ENCODE results near the gene PNO1.

Gene PNO1

GRCh38 chr2:68126561-68126960 lies 31.1 kb upstream of the PNO1 start:
- H2AFZ ChIP-seq (ENCODE audit: low read length, unreplicated experiment): no peak overlapping the region
- H3K27ac ChIP-seq (ENCODE audit: low read depth, low read length): no peak overlapping the region
- H3K4me1 ChIP-seq (ENCODE audit: control insufficient read depth, insufficient read depth, low read length, unreplicated experiment): peaks cover 7% of the 10 kb centered on the region
- no peaks in the 10 kb centered on the region for H3K79me2 ChIP-seq (ENCODE audit: control insufficient read depth, insufficient read depth, low read length, unreplicated experiment)
- H3K4me3 ChIP-seq (ENCODE audit: low read depth, low read length): no peak overlapping the region
- H3K27me3 ChIP-seq (ENCODE audit: insufficient read depth, low read length): no peaks in the 10 kb centered on the region
- H3K36me3 ChIP-seq (ENCODE audit: insufficient read depth, low read length): no peaks in the 10 kb centered on the region

GRCh38 chr2:68127358-68128242 lies 30.1 kb upstream of the PNO1 start:
- Histone ChIP-seq H3K4me1 (ENCODE audit: control insufficient read depth, insufficient read depth, low read length, unreplicated experiment) (peaks cover 7% of the 10 kb centered on the region), H3K27ac (ENCODE audit: low read depth, low read length) (no peak overlapping the region), H2AFZ (ENCODE audit: low read length, unreplicated experiment) (no peak overlapping the region), H3K4me3 (ENCODE audit: low read depth, low read length) (no peak overlapping the region), H3K27me3 (ENCODE audit: insufficient read depth, low read length) (no peaks in the 10 kb centered on the region), H3K36me3 (ENCODE audit: insufficient read depth, low read length) (no peaks in the 10 kb centered on the region), H3K79me2 (ENCODE audit: control insufficient read depth, insufficient read depth, low read length, unreplicated experiment) (no peaks in the 10 kb centered on the region)

GRCh38 chr2:68134120-68134519 lies 23.6 kb upstream of the PNO1 start:
- no peak overlapping the region for H3K4me3 ChIP-seq (ENCODE audit: low read depth, low read length)
- no peaks in the 10 kb centered on the region for H3K79me2 ChIP-seq (ENCODE audit: control insufficient read depth, insufficient read depth, low read length, unreplicated experiment)
- H2AFZ ChIP-seq (ENCODE audit: low read length, unreplicated experiment): no peak overlapping the region
- no peaks in the 10 kb centered on the region; the same call in 1 of the 2 replicates for H3K36me3 ChIP-seq (ENCODE audit: insufficient read depth, low read length)
- H3K27ac ChIP-seq (ENCODE audit: low read depth, low read length): no peak overlapping the region
- no peaks in the 10 kb centered on the region for H3K4me1 ChIP-seq (ENCODE audit: control insufficient read depth, insufficient read depth, low read length, unreplicated experiment)
- H3K27me3 ChIP-seq (ENCODE audit: insufficient read depth, low read length): no peaks in the 10 kb centered on the region

GRCh38 chr2:68134554-68134953 lies 23.1 kb upstream of the PNO1 start:
- H3K79me2 ChIP-seq (ENCODE audit: control insufficient read depth, insufficient read depth, low read length, unreplicated experiment): no peaks in the 10 kb centered on the region
- H3K4me1 ChIP-seq (ENCODE audit: control insufficient read depth, insufficient read depth, low read length, unreplicated experiment): no peaks in the 10 kb centered on the region
- no peak overlapping the region for H2AFZ ChIP-seq (ENCODE audit: low read length, unreplicated experiment)
- no peaks in the 10 kb centered on the region for H3K27me3 ChIP-seq (ENCODE audit: insufficient read depth, low read length)
- no peak overlapping the region for H3K4me3 ChIP-seq (ENCODE audit: low read depth, low read length)
- H3K27ac ChIP-seq (ENCODE audit: low read depth, low read length): no peak overlapping the region
- H3K36me3 ChIP-seq (ENCODE audit: insufficient read depth, low read length): no peaks in the 10 kb centered on the region; the same call in 1 of the 2 replicates

GRCh38 chr2:68135448-68136320 lies 22.0 kb upstream of the PNO1 start:
- Histone ChIP-seq H3K4me1 (ENCODE audit: control insufficient read depth, insufficient read depth, low read length, unreplicated experiment) (no peaks in the 10 kb centered on the region), H3K4me3 (ENCODE audit: low read depth, low read length) (no peak overlapping the region), H3K36me3 (ENCODE audit: insufficient read depth, low read length) (peaks cover 7% of the 10 kb centered on the region; the same call in 1 of the 2 replicates), H3K79me2 (ENCODE audit: control insufficient read depth, insufficient read depth, low read length, unreplicated experiment) (no peaks in the 10 kb centered on the region), H3K27me3 (ENCODE audit: insufficient read depth, low read length) (no peaks in the 10 kb centered on the region), H2AFZ (ENCODE audit: low read length, unreplicated experiment) (no peak overlapping the region), H3K27ac (ENCODE audit: low read depth, low read length) (no peak overlapping the region)

- no peak overlapping the region for H3K4me3 ChIP-seq (ENCODE audit: low read depth, low read length)
- no peak overlapping the region for H3K27ac ChIP-seq (ENCODE audit: low read depth, low read length)
- H3K36me3 ChIP-seq (ENCODE audit: insufficient read depth, low read length): peaks cover 7% of the 10 kb centered on the region; the same call in 1 of the 2 replicates
- H3K79me2 ChIP-seq (ENCODE audit: control insufficient read depth, insufficient read depth, low read length, unreplicated experiment): no peaks in the 10 kb centered on the region
- no peaks in the 10 kb centered on the region for H3K4me1 ChIP-seq (ENCODE audit: control insufficient read depth, insufficient read depth, low read length, unreplicated experiment)
- H3K27me3 ChIP-seq (ENCODE audit: insufficient read depth, low read length): no peaks in the 10 kb centered on the region
- no peak overlapping the region for H2AFZ ChIP-seq (ENCODE audit: low read length, unreplicated experiment)
These were observed 15.8 kb upstream of the PNO1 start for GRCh38 chr2:68141875-68142274.

GRCh38 chr2:68151037-68151436 lies 6.7 kb upstream of the PNO1 start:
- H3K27me3 ChIP-seq (ENCODE audit: insufficient read depth, low read length): no peaks in the 10 kb centered on the region
- peaks cover 11% of the 10 kb centered on the region for H3K79me2 ChIP-seq (ENCODE audit: control insufficient read depth, insufficient read depth, low read length, unreplicated experiment)
- H3K4me3 ChIP-seq (ENCODE audit: low read depth, low read length): no peak overlapping the region
- peaks cover 11% of the 10 kb centered on the region for H3K4me1 ChIP-seq (ENCODE audit: control insufficient read depth, insufficient read depth, low read length, unreplicated experiment)
- H2AFZ ChIP-seq (ENCODE audit: low read length, unreplicated experiment): no peak overlapping the region
- H3K36me3 ChIP-seq (ENCODE audit: insufficient read depth, low read length): no peaks in the 10 kb centered on the region
- no peak overlapping the region for H3K27ac ChIP-seq (ENCODE audit: low read depth, low read length)

GRCh38 chr2:68152681-68153347 lies 4.9 kb upstream of the PNO1 start:
- H3K27me3 ChIP-seq (ENCODE audit: insufficient read depth, low read length): no peaks in the 10 kb centered on the region
- no peak overlapping the region for H2AFZ ChIP-seq (ENCODE audit: low read length, unreplicated experiment)
- H3K79me2 ChIP-seq (ENCODE audit: control insufficient read depth, insufficient read depth, low read length, unreplicated experiment): peaks cover 23% of the 10 kb centered on the region

GRCh38 chr2:68155618-68156017 lies 2.1 kb upstream of the PNO1 start:
- Histone ChIP-seq H3K27ac (ENCODE audit: low read depth, low read length) (no peak overlapping the region), H3K27me3 (ENCODE audit: insufficient read depth, low read length) (no peaks in the 10 kb centered on the region), H2AFZ (ENCODE audit: low read length, unreplicated experiment) (no peak overlapping the region), H3K79me2 (ENCODE audit: control insufficient read depth, insufficient read depth, low read length, unreplicated experiment) (peaks cover 48% of the 10 kb centered on the region), H3K4me3 (ENCODE audit: low read depth, low read length) (no peak overlapping the region), H3K4me1 (ENCODE audit: control insufficient read depth, insufficient read depth, low read length, unreplicated experiment) (peaks cover 18% of the 10 kb centered on the region), H3K36me3 (ENCODE audit: insufficient read depth, low read length) (no peaks in the 10 kb centered on the region)

More at GRCh38 chr2:68152681-68153347, 4.9 kb upstream of the PNO1 start:
- Histone ChIP-seq H3K4me1 (ENCODE audit: control insufficient read depth, insufficient read depth, low read length, unreplicated experiment) (peaks cover 11% of the 10 kb centered on the region), H3K36me3 (ENCODE audit: insufficient read depth, low read length) (no peaks in the 10 kb centered on the region), H3K27ac (ENCODE audit: low read depth, low read length) (no peak overlapping the region), H3K4me3 (ENCODE audit: low read depth, low read length) (no peak overlapping the region)

GRCh38 chr2:68156419-68156818 lies 1.3 kb upstream of the PNO1 start:
- Histone ChIP-seq H3K4me3 (ENCODE audit: low read depth, low read length) (peak overlapping the region; percentile 82), H3K27me3 (ENCODE audit: insufficient read depth, low read length) (no peaks in the 10 kb centered on the region), H3K79me2 (ENCODE audit: control insufficient read depth, insufficient read depth, low read length, unreplicated experiment) (peaks cover 54% of the 10 kb centered on the region), H3K36me3 (ENCODE audit: insufficient read depth, low read length) (no peaks in the 10 kb centered on the region), H3K27ac (ENCODE audit: low read depth, low read length) (no peak overlapping the region), H3K4me1 (ENCODE audit: control insufficient read depth, insufficient read depth, low read length, unreplicated experiment) (peaks cover 10% of the 10 kb centered on the region), H2AFZ (ENCODE audit: low read length, unreplicated experiment) (peak overlapping the region; percentile 11)

Data from ACC112 (cell line).